Activated CD8-positive, alpha-beta T cell treated with anti-CD3 and anti-CD28 coated beads for 36 hours (primary cell): ENCODE measurements around the gene ST6GALNAC4. TPM values are rescaled to one million over a fixed set of nuclear protein-coding genes. Genes with fewer than 3 reads are reported as not detected.

Experiments used
- ATAC-seq: fragments of 200-7000 bp; cut with Tn5 transposase; one replicate; pipeline ENCODE4 v1.10.0; 2021; ENCODE audit warnings: mild to moderate bottlenecking, moderate library complexity
- CTCF ChIA-PET: fragments of 350-600 bp; sonication (Branson Sonifier 250); formaldehyde crosslinking; loops from one replicate; lab custom pipeline; 2021; ENCODE audit warnings: antibody characterized with exemption; lab: Charles Lee
- POLR2A ChIA-PET: fragments of 350-600 bp; sonication (Branson Sonifier 250); formaldehyde crosslinking; loops from one replicate; lab custom pipeline; 2021; ENCODE audit warnings: antibody characterized with exemption; lab: Charles Lee
- DNase-seq: peaks from one replicate; pipeline ENCODE4 v3.0.0-alpha.2; 2020
- H3K27ac Mint-ChIP-seq: one replicate; pipeline ENCODE4 v1.8.0; 2021; ENCODE audit warnings: mild to moderate bottlenecking, mixed read lengths
- H3K27me3 Mint-ChIP-seq: one replicate; pipeline ENCODE4 v1.8.0; 2021; ENCODE audit warnings: mixed read lengths
- H3K36me3 Mint-ChIP-seq: one replicate; pipeline ENCODE4 v1.8.0; 2021; ENCODE audit warnings: low read depth, mixed read lengths
- H3K4me1 Mint-ChIP-seq: one replicate; pipeline ENCODE4 v1.8.0; 2021; ENCODE audit warnings: low read depth, mixed read lengths
- H3K4me3 Mint-ChIP-seq: one replicate; pipeline ENCODE4 v1.8.0; 2021; ENCODE audit warnings: mild to moderate bottlenecking, moderate library complexity, mixed read lengths
- H3K9me3 Mint-ChIP-seq: one replicate; pipeline ENCODE4 v1.8.0; 2021; ENCODE audit warnings: mixed read lengths
- CTCF ChIP-seq: fragments of 200-600 bp; IDR thresholded peaks from one replicate; pipeline ENCODE4 v1.8.0; 2022; ENCODE audit warnings: antibody characterized with exemption, mild to moderate bottlenecking
- intact Hi-C: fragments of 100-400 bp; cut with micrococcal nuclease; formaldehyde crosslinking; loops from one replicate; pipeline ENCODE4 v1.10.0; 2022
- total RNA-seq, 2 experiments: library from RNA; stranded (reverse); gene quantifications; one replicate each; pipeline ENCODE4 v1.2.3, GENCODE V29; 2021

Gene ST6GALNAC4
- total RNA-seq, 2 experiments from 2014 or later: 34.3 to 34.9 TPM

- Mint-ChIP-seq H3K27me3 (no peaks in the 10 kb centered on the region), H3K27ac (no peak within 1 kb of the TSS), H3K4me3 (peak within 1 kb of the TSS; percentile 51), H3K4me1 (peaks cover 35% of the 10 kb centered on the region), H3K36me3 (peaks cover 16% of the 10 kb centered on the region), H3K9me3 (no peaks in the 10 kb centered on the region)
- intact Hi-C loops: no loop called here
- DNase-seq (peak; percentile 74), ATAC-seq (peak; percentile 70)
- no peak for TF ChIP-seq CTCF
- POLR2A ChIA-PET: interaction anchor here (1.0 to 1.5 kb wide), 3 partner anchors 9 to 97 kb away, joined by 3 to 5 read pairs (median 5); no protein-coding TSS in a partner anchor
- CTCF ChIA-PET: interaction anchor here (0.8 to 3.0 kb wide), 5 partner anchors 9 to 104 kb away, joined by 3 to 10 read pairs (median 6); no protein-coding TSS in a partner anchor
Observed at GRCh38 chr9:127930231-127931091, 13.6 kb upstream of the ST6GALNAC4 start, which contains the start of gene PIP5KL1. Gene PIP5KL1, minus strand, starts transcription at chr9:127930777. Its CDS starts 25 bp downstream, at chr9:127930752.

- TF ChIP-seq CTCF: no peak
- DNase-seq: no peak
- POLR2A ChIA-PET: interaction anchor here (1.0 to 1.9 kb wide), 3 partner anchors 7 to 98 kb away, joined by 3 to 13 read pairs (median 5); partner anchors contain the start of gene DPM2
- peak overlapping the region; percentile 15 for H3K4me3 Mint-ChIP-seq
- H3K4me1 Mint-ChIP-seq: peaks cover 31% of the 10 kb centered on the region
- CTCF ChIA-PET: interaction anchor here (0.9 to 3.0 kb wide), 6 partner anchors 8 to 188 kb away, joined by 3 to 10 read pairs (median 4); no protein-coding TSS in a partner anchor
- peaks cover 11% of the 10 kb centered on the region for H3K36me3 Mint-ChIP-seq
- no peaks in the 10 kb centered on the region for H3K9me3 Mint-ChIP-seq
- no peak for ATAC-seq
- H3K27me3 Mint-ChIP-seq: peaks cover 4% of the 10 kb centered on the region
- intact Hi-C loops: no loop called here
- H3K27ac Mint-ChIP-seq: no peak overlapping the region
Observed at GRCh38 chr9:127929625-127929979, 12.8 kb upstream of the ST6GALNAC4 start.

GRCh38 chr9:127928676-127929624, 12.1 kb upstream of the ST6GALNAC4 start:
- no peak for TF ChIP-seq CTCF
- H3K36me3 Mint-ChIP-seq: peaks cover 6% of the 10 kb centered on the region
- H3K27ac Mint-ChIP-seq: no peak overlapping the region
- DNase-seq (no peak), ATAC-seq (no peak)
- no peak overlapping the region for H3K4me3 Mint-ChIP-seq
- peaks cover 26% of the 10 kb centered on the region for H3K4me1 Mint-ChIP-seq
- H3K27me3 Mint-ChIP-seq: peaks cover 4% of the 10 kb centered on the region
- CTCF ChIA-PET: interaction anchor here (0.9 to 3.0 kb wide), 6 partner anchors 7 to 194 kb away, joined by 3 to 10 read pairs (median 4); partner anchors contain the start of gene TOR2A
- intact Hi-C loops: no loop called here
- H3K9me3 Mint-ChIP-seq: no peaks in the 10 kb centered on the region
- POLR2A ChIA-PET: interaction anchor here (1.3 to 1.9 kb wide), 4 partner anchors 8 to 126 kb away, joined by 3 to 13 read pairs (median 4); partner anchors contain the start of genes DPM2 and FPGS

GRCh38 chr9:127927988-127928675, 11.3 kb upstream of the ST6GALNAC4 start:
- Mint-ChIP-seq H3K4me1 (peaks cover 24% of the 10 kb centered on the region), H3K9me3 (no peaks in the 10 kb centered on the region), H3K36me3 (peaks cover 4% of the 10 kb centered on the region), H3K27ac (no peak overlapping the region), H3K27me3 (peaks cover 4% of the 10 kb centered on the region), H3K4me3 (no peak overlapping the region)
- ChIA-PET CTCF (interaction anchor here (0.6 to 3.0 kb wide), 4 partner anchors 15 to 193 kb away, joined by 3 to 8 read pairs (median 4); partner anchors contain the start of gene TOR2A), POLR2A (interaction anchor here (0.5 to 1.9 kb wide), 6 partner anchors 9 to 172 kb away, joined by 3 to 13 read pairs (median 3); partner anchors contain the start of genes DPM2 and FPGS)
- ATAC-seq (no peak), DNase-seq (no peak)
- no peak for TF ChIP-seq CTCF
- intact Hi-C loops: no loop called here
